Measurements from ENCODE around the gene PGLYRP3.

PGLYRP3 gene

GRCh38 chr1:153312570-153313186 lies at the start of gene PGLYRP3:
Gene PGLYRP3 (minus strand): TSS chr1:153312952. CDS start chr1:153310665, 2,287 bp downstream.
- DNase-seq: no peak

GRCh38 chr1:153362187-153362775 lies 49.5 kb upstream of the PGLYRP3 start:
- no peak for DNase-seq

- no peak for DNase-seq
Observed at GRCh38 chr1:153361480-153362109, 48.8 kb upstream of the PGLYRP3 start.

- DNase-seq: no peak
Observed at GRCh38 chr1:153360592-153361479, 48.1 kb upstream of the PGLYRP3 start.

GRCh38 chr1:153360190-153360589 lies 47.4 kb upstream of the PGLYRP3 start:
- no peak for DNase-seq

GRCh38 chr1:153359241-153359640 lies 46.5 kb upstream of the PGLYRP3 start:
- no peak for DNase-seq

- no peak for DNase-seq
Observed at GRCh38 chr1:153358691-153358975, 45.9 kb upstream of the PGLYRP3 start.

GRCh38 chr1:153357853-153358690 lies 45.3 kb upstream of the PGLYRP3 start, which contains the start of gene S100A9:
Gene S100A9 (plus strand): TSS chr1:153357854. CDS start chr1:153358284, 430 bp downstream.
- DNase-seq: no peak

GRCh38 chr1:153357076-153357852 lies 44.5 kb upstream of the PGLYRP3 start:
- DNase-seq: no peak

- DNase-seq: no peak
Observed at GRCh38 chr1:153356392-153357075, 43.8 kb upstream of the PGLYRP3 start.

- DNase-seq: peak in 1 of 2 experiments; percentile 35
Observed at GRCh38 chr1:153355445-153356071, 42.8 kb upstream of the PGLYRP3 start.

- DNase-seq: no peak
Observed at GRCh38 chr1:153354515-153355193, 41.9 kb upstream of the PGLYRP3 start.

GRCh38 chr1:153353226-153353947 lies 40.6 kb upstream of the PGLYRP3 start:
- no peak for DNase-seq

GRCh38 chr1:153352523-153352922 lies 39.8 kb upstream of the PGLYRP3 start:
- DNase-seq: peak in 1 of 2 experiments; percentile 57

- DNase-seq: no peak
Observed at GRCh38 chr1:153350321-153350957, 37.7 kb upstream of the PGLYRP3 start.

- DNase-seq: no peak
Observed at GRCh38 chr1:153349363-153350320, 36.9 kb upstream of the PGLYRP3 start.

Data from SW 1271 (cell line).